ENCODE results near the gene DLG2.
"Not testable (repeated sequence)": the region's sequence is repeated elsewhere in the genome, so short reads cannot be mapped to it uniquely, and the experiment has no call there.

Gene DLG2

DNA sequence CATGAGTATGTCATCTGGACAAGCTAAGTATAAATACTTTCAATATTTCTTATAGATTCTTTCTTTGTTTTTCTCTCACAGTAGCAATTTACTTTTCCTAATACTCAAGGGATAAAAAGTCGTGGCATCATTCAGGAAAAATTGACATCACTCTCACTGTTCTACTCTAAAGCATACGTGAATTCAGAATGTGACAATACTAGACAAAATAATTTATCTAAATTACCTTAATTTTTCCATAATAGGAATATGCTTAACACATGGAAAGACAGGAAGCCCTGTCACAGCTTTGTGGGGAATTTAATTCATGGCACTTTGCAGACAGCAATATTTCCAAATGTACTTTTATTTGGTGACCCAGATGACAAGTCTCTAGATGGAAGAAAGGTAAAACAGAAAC lies 394.6 kb downstream of the DLG2 start:
- no peak for FAIRE-seq
- TF ChIP-seq, protein P1, sequence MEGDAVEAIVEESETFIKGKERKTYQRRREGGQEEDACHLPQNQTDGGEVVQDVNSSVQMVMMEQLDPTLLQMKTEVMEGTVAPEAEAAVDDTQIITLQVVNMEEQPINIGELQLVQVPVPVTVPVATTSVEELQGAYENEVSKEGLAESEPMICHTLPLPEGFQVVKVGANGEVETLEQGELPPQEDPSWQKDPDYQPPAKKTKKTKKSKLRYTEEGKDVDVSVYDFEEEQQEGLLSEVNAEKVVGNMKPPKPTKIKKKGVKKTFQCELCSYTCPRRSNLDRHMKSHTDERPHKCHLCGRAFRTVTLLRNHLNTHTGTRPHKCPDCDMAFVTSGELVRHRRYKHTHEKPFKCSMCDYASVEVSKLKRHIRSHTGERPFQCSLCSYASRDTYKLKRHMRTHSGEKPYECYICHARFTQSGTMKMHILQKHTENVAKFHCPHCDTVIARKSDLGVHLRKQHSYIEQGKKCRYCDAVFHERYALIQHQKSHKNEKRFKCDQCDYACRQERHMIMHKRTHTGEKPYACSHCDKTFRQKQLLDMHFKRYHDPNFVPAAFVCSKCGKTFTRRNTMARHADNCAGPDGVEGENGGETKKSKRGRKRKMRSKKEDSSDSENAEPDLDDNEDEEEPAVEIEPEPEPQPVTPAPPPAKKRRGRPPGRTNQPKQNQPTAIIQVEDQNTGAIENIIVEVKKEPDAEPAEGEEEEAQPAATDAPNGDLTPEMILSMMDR (IDR thresholded peaks at IDR 0.05; ENCODE audit: insufficient read depth, missing control alignments), result no peak
- no peak for DNase-seq (ENCODE audit: insufficient read length, low spot score)

DNA sequence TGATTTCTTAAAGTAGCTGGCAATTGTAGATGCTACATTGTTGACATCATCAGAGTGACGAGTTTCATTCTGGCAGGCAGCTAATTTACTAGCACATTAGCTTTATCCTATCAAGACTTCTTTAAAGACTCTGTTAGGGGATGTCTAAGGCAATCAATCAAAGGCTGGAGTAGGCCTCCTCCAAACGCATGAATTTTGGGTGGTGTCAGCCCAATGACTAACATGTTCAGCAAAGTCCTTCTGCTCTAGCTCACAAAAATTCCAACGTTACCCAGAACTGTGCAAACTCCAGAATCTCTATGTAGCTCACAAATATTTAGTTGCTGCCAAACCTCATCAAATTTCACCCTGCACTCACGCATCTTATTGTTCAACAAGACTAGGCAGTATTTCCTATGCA lies 395.6 kb downstream of the DLG2 start:
- DNase-seq (ENCODE audit: insufficient read length, low spot score) (no peak), FAIRE-seq (no peak)
- TF ChIP-seq, protein P1 (IDR thresholded peaks at IDR 0.05; ENCODE audit: insufficient read depth, missing control alignments), result no peak

DNA sequence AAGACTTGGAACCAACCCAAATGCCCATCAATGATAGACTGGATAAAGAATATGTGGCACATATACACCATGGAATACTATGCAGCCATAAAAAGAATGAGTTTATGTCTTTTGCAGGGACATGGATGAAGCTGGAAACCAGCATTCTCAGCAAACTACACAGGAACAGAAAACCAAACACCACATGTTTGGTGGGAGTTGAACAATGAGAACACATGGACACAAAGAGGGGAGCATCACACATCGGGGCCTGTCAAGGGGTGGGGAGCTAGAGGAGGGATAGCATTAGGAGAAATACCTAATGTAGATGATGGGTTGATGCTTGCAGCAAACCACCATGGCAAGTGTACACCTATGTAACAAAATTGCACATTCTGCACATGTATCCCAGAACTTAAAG lies 397.4 kb downstream of the DLG2 start:
- FAIRE-seq; DNase-seq (ENCODE audit: insufficient read length, low spot score): not testable (repeated sequence)

DNA sequence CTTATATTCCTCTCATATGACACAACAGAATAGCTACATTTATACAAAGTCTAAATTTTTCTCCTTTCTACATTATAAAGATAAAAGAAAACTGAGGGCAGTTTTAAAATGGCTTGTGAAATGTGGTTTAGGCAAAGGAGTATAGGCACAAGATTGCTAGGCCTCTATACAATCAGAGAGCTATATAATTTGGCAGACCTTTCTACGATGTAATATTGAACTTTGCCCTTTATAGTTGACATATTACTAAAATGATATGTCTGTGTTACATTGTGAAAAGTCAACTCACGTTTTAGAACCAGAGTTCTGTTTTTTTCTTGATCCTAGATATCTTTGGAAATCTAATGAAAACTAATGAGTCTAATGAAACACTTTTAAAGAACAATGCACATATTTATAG lies 430.2 kb downstream of the DLG2 start:
- TF ChIP-seq, protein P1 (IDR thresholded peaks at IDR 0.05; ENCODE audit: insufficient read depth, missing control alignments), result no peak
- no peak for DNase-seq (ENCODE audit: insufficient read length, low spot score)
- no peak for FAIRE-seq

DNA sequence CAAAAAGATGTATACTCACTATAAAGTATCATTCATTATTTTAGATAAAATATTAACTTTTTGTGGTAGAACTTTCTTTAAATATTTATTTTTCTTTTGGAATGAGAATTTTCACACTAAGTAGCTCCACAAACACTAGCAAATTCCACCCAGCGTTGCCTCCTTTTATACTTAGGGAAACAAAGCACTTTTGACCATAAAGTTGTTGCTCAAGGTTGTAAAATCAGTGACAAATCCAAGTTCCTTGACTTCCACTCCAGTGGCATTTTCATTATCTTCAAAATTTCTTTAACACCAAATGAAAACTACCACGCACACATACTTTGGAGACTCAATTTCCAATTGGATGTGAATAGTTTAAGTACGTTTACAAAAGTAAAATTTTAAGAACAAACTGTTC lies 431.2 kb downstream of the DLG2 start:
- no peak for FAIRE-seq
- TF ChIP-seq, protein P1 (IDR thresholded peaks at IDR 0.05; ENCODE audit: insufficient read depth, missing control alignments), result no peak
- DNase-seq (ENCODE audit: insufficient read length, low spot score), result no peak

DNA sequence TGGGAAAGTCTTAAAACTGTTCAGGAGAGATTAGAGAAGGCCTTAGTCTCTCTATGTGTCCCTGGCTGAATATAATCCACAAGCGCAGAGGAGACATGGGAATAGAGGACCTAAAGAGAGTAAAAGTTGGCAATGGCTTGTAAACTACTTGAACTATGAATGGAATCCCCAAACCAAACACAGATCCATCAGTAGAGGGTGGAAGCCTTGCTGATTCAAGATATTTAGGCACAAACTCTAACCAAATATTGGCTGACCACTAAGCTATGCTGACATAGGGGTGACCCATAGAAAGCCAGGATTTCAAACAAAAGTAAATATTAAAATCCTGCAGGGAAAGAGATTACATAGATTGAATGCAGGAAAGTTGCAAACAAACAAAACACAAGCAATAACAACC lies 439.2 kb downstream of the DLG2 start:
- no peak for FAIRE-seq
- DNase-seq (ENCODE audit: insufficient read length, low spot score), result no peak
- TF ChIP-seq, protein P1 (IDR thresholded peaks at IDR 0.05; ENCODE audit: insufficient read depth, missing control alignments), result no peak

DNA sequence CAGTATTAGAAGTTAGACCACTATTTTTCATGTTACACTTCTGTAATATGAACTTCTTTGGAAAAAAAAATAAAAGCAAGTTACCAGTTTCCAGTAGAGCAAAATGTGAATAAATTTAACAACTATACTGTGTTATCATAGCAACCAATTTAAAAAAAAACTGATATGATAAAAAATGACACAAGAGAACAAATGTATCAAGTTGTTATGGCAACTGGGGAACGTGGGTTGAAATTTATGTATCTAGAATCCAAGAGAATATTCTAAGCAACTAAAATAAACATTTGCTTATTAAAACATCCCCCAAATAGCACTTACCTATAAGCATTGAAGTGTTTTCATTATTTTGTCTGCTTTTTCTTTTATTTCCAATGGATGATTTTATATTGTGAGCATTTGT lies 442.4 kb downstream of the DLG2 start:
- no peak for FAIRE-seq
- TF ChIP-seq, protein P1 (IDR thresholded peaks at IDR 0.05; ENCODE audit: insufficient read depth, missing control alignments), result no peak

More for the DNA sequence above, 442.4 kb downstream of the DLG2 start:
- no peak for DNase-seq (ENCODE audit: insufficient read length, low spot score)
